Thyroid gland (tissue), 4 donors: Measurements from ENCODE around the gene TOB2.

Experiments
- CTCF ChIP-seq, 6 experiments: fragments of 200-600 bp in 3 of 6; fragments of 450-650 bp in 3 of 6; sonication (generic) in 3 of 6; IDR thresholded peaks; one replicate each; pipeline ENCODE4 v1.5.1; 2016 to 2019; ENCODE audit warnings: antibody characterized with exemption in 6 of 6, mild to moderate bottlenecking in 2 of 6, inconsistent platforms in 1 of 6, moderate library complexity in 1 of 6
- POLR2A ChIP-seq, 2 donors: fragments of 450-650 bp; IDR thresholded peaks; one replicate each; pipeline ENCODE4 v1.6.1; 2017; ENCODE audit warnings: antibody characterized with exemption in 2 of 2, mild to moderate bottlenecking in 2 of 2, moderate library complexity in 1 of 2

DNA sequence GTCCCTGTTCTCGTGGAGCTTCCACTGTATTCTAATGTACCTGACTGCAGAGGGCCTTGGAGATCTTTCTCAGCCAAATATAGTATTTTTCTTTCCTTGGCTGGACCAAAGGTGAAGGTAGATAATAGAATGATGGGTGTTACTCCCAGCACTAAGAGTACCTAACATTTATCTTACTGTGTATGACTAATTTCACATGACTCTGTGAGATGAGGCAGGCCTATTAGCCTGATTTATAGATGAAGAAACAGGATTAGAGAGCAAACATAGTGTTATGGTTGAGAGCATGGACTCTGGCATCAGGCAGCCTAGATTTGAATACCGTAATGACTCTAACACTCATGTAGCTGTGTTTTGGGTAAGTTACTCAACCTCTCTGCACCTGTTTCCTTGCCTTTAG, 25.0 kb upstream of the TOB2 start:
- TF ChIP-seq CTCF (IDR thresholded peaks at IDR 0.05) (no peak), POLR2A (IDR thresholded peaks at IDR 0.05) (no peak)
